Fibroblast of lung (primary cell): Measurements from ENCODE around the gene MYO1H. TPM values are rescaled to one million over a fixed set of nuclear protein-coding genes. Genes with fewer than 3 reads are reported as not detected.

Source experiments
- DNase-seq, 2 donors: peaks; one replicate each; pipeline versions ENCODE4 v3.0.0 to v3.0.0-alpha.2; 2010; ENCODE audit warnings: low read depth in 2 of 2
- H2AFZ ChIP-seq: 2 replicates; pipeline ENCODE4 v1.5.1; 2012; ENCODE audit warnings: low read length, control low read depth, inconsistent platforms
- H3K27ac ChIP-seq: 2 replicates; pipeline ENCODE4 v1.5.1; 2011; ENCODE audit warnings: low read length, control low read depth; ENCODE audit not compliant: insufficient read depth
- H3K27me3 ChIP-seq: 2 replicates; pipeline ENCODE4 v1.5.1; 2011; ENCODE audit warnings: mild to moderate bottlenecking, low read length; ENCODE audit not compliant: control insufficient read depth, insufficient read depth
- H3K36me3 ChIP-seq: 2 replicates; pipeline ENCODE4 v1.5.1; 2011; ENCODE audit warnings: low read length; ENCODE audit not compliant: control insufficient read depth, insufficient read depth
- H3K4me1 ChIP-seq: 2 replicates; pipeline ENCODE4 v1.5.1; 2011; ENCODE audit warnings: low read length; ENCODE audit not compliant: control insufficient read depth, insufficient read depth; ENCODE audit errors: extremely low read depth
- H3K4me2 ChIP-seq: 2 replicates; pipeline ENCODE4 v1.5.1; 2011; ENCODE audit warnings: low read length, control low read depth; ENCODE audit not compliant: insufficient read depth; ENCODE audit errors: extremely low read depth
- H3K4me3 ChIP-seq, 4 experiments: fragments of 200-600 bp in 1 of 4; sonication (generic) in 1 of 4; replicated peaks in 1 of 4; 2 replicates each; pipeline ENCODE4 v1.5.1; 2011 to 2016; ENCODE audit warnings: low read length in 4 of 4, low read depth in 3 of 4, mild to moderate bottlenecking in 3 of 4, control low read depth in 2 of 4, inconsistent platforms in 1 of 4, mixed read lengths in 1 of 4; ENCODE audit not compliant: insufficient read depth in 1 of 4; ENCODE audit errors: control extremely low read depth in 1 of 4
- H3K79me2 ChIP-seq: 2 replicates; pipeline ENCODE4 v1.5.1; 2012; ENCODE audit warnings: mild to moderate bottlenecking, low read length, inconsistent platforms; ENCODE audit not compliant: control insufficient read depth, insufficient read depth
- H3K9ac ChIP-seq: 2 replicates; pipeline ENCODE4 v1.5.1; 2011; ENCODE audit warnings: mild to moderate bottlenecking, low read length, control low read depth; ENCODE audit not compliant: insufficient read depth
- H3K9me3 ChIP-seq: 2 replicates; pipeline ENCODE4 v1.5.1; 2012; ENCODE audit warnings: low read depth, low read length; ENCODE audit not compliant: control insufficient read depth, insufficient read depth
- H4K20me1 ChIP-seq: 2 replicates; pipeline ENCODE4 v1.5.1; 2011; ENCODE audit warnings: low read length; ENCODE audit not compliant: control insufficient read depth, insufficient read depth; ENCODE audit errors: extremely low read depth
- EZH2 ChIP-seq: IDR thresholded peaks from 2 replicates; pipeline ENCODE4 v1.5.1; 2012; ENCODE audit warnings: low read length, control low read depth, mild to moderate bottlenecking; ENCODE audit errors: missing control alignments
- polyA plus RNA-seq, 2 donors: library from polyadenylated mRNA; depleted of rRNA in 1 of 2; stranded (reverse) in 1 of 2; unstranded in 1 of 2; fragments of >200 nt; gene quantifications; 2 replicates each; pipeline ENCODE4 v1.2.1, GENCODE V29; 2011 to 2012; ENCODE audit warnings: missing spikeins in 1 of 2
- total RNA-seq: library from RNA; depleted of rRNA; stranded (reverse); fragments of >200 nt; gene quantifications from 2 replicates; pipeline ENCODE4 v1.2.1, GENCODE V29; 2014
- TF ChIP-seq, protein P1 (sequence below), 2 donors: IDR thresholded peaks in 1 of 2; conservative IDR thresholded peaks in 1 of 2; 1 replicate in 1 of 2; 2 replicates in 1 of 2; pipeline ENCODE4 v1.5.1; 2011 to 2012; ENCODE audit warnings: low read length in 2 of 2, control low read depth in 1 of 2, inconsistent platforms in 1 of 2, low read depth in 1 of 2, mild to moderate bottlenecking in 1 of 2

The MYO1H gene
- total and polyA plus RNA-seq, 2 donors (not counting 1 experiment from before 2014, with no cell fraction given) = 0.07 TPM; not detected in 1

- Histone ChIP-seq H3K36me3 (peaks cover 31% of the 10 kb centered on the region), H3K27ac (no peak overlapping the region), H3K27me3 (no peaks in the 10 kb centered on the region), H4K20me1 (no peaks in the 10 kb centered on the region), H3K4me3 (no peak overlapping the region), H3K4me2 (no peak overlapping the region), H3K9me3 (no peaks in the 10 kb centered on the region), H3K9ac (no peak overlapping the region), H3K79me2 (peaks cover 68% of the 10 kb centered on the region), H3K4me1 (peaks cover 28% of the 10 kb centered on the region), H2AFZ (no peak overlapping the region)
- no peak for DNase-seq
- TF ChIP-seq, protein P1, sequence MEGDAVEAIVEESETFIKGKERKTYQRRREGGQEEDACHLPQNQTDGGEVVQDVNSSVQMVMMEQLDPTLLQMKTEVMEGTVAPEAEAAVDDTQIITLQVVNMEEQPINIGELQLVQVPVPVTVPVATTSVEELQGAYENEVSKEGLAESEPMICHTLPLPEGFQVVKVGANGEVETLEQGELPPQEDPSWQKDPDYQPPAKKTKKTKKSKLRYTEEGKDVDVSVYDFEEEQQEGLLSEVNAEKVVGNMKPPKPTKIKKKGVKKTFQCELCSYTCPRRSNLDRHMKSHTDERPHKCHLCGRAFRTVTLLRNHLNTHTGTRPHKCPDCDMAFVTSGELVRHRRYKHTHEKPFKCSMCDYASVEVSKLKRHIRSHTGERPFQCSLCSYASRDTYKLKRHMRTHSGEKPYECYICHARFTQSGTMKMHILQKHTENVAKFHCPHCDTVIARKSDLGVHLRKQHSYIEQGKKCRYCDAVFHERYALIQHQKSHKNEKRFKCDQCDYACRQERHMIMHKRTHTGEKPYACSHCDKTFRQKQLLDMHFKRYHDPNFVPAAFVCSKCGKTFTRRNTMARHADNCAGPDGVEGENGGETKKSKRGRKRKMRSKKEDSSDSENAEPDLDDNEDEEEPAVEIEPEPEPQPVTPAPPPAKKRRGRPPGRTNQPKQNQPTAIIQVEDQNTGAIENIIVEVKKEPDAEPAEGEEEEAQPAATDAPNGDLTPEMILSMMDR (conservative IDR thresholded peaks at IDR 0.05 in 1 of 2, IDR thresholded peaks at IDR 0.05 in 1 of 2; ENCODE audit: low read depth in 1 of 2, low read length in 2 of 2) = no peak
- TF ChIP-seq EZH2 = no peak
Observed at GRCh38 chr12:109455706-109456105, 108.0 kb downstream of the MYO1H start.

GRCh38 chr12:109458086-109458485 lies 110.4 kb downstream of the MYO1H start:
- H3K4me2 ChIP-seq = peak overlapping the region; percentile 45
- H3K4me3 ChIP-seq = no peak overlapping the region
- H3K27me3 ChIP-seq = no peaks in the 10 kb centered on the region
- no peak for TF ChIP-seq EZH2
- TF ChIP-seq, protein P1 (conservative IDR thresholded peaks at IDR 0.05 in 1 of 2, IDR thresholded peaks at IDR 0.05 in 1 of 2; ENCODE audit: low read depth in 1 of 2, low read length in 2 of 2) = no peak
- H3K36me3 ChIP-seq = peaks cover 27% of the 10 kb centered on the region
- peaks cover 47% of the 10 kb centered on the region for H3K4me1 ChIP-seq
- peak overlapping the region; percentile 99 for H3K27ac ChIP-seq
- H2AFZ ChIP-seq = no peak overlapping the region
- peaks cover 70% of the 10 kb centered on the region for H3K79me2 ChIP-seq
- no peak overlapping the region for H3K9ac ChIP-seq
- no peaks in the 10 kb centered on the region for H3K9me3 ChIP-seq
- peak; percentile 60 to 89 for DNase-seq
- H4K20me1 ChIP-seq = no peaks in the 10 kb centered on the region

- no peaks in the 10 kb centered on the region for H3K27me3 ChIP-seq
- peaks cover 67% of the 10 kb centered on the region for H3K79me2 ChIP-seq
- no peak overlapping the region for H2AFZ ChIP-seq
- H3K4me2 ChIP-seq = peak overlapping the region; percentile 60
- DNase-seq = peak; percentile 52 to 54
- no peaks in the 10 kb centered on the region for H4K20me1 ChIP-seq
- TF ChIP-seq, protein P1 (conservative IDR thresholded peaks at IDR 0.05 in 1 of 2, IDR thresholded peaks at IDR 0.05 in 1 of 2; ENCODE audit: low read depth in 1 of 2, low read length in 2 of 2) = no peak
- H3K9ac ChIP-seq = no peak overlapping the region
- H3K27ac ChIP-seq = peak overlapping the region; percentile 99
- peaks cover 27% of the 10 kb centered on the region for H3K36me3 ChIP-seq
- peak overlapping the region in 2 of 4 experiments; percentile 16 to 18 for H3K4me3 ChIP-seq
- peaks cover 51% of the 10 kb centered on the region for H3K4me1 ChIP-seq
- H3K9me3 ChIP-seq = no peaks in the 10 kb centered on the region
Observed at GRCh38 chr12:109458771-109459208, 111.1 kb downstream of the MYO1H start.
